Stimulated activated CD4-positive, alpha-beta T cell treated with anti-CD3 and anti-CD28 coated beads, Interleukin-1b, Interleukin-23, amount 100 ng/mL, for 1 hour (primary cell): ENCODE data around the gene ZDHHC11.
A peak's percentile ranks its signal among the peaks of the same experiment; 100 is the strongest.

Experiments used
- DNase-seq, 2 donors: peaks; one replicate each; pipeline ENCODE4 v3.0.0-alpha.2; 2020; ENCODE audit warnings: low read depth in 2 of 2

The ZDHHC11 gene

GRCh38 chr5:850511-851006 lies at the start of gene ZDHHC11:
ZDHHC11 (minus strand) TSS chr5:850986; CDS start chr5:850602, 384 bp downstream.
- no peak for DNase-seq

GRCh38 chr5:893711-894110 lies 42.9 kb upstream of the ZDHHC11 start:
- DNase-seq, result no peak

- no peak for DNase-seq
Measured at GRCh38 chr5:893137-893506, 42.3 kb upstream of the ZDHHC11 start.

GRCh38 chr5:892394-893136 lies 41.8 kb upstream of the ZDHHC11 start, which contains the start of the genes BRD9 and TRIP13:
BRD9 (minus strand) TSS chr5:892801; CDS start chr5:892657, 144 bp downstream.
TRIP13 (plus strand) TSS chr5:892884; CDS start chr5:892999, 115 bp downstream.
- DNase-seq, result peak; percentile 45 to 59

- DNase-seq, result no peak
Measured at GRCh38 chr5:891837-892393, 41.1 kb upstream of the ZDHHC11 start.

- DNase-seq, result no peak
Measured at GRCh38 chr5:891117-891836, 40.5 kb upstream of the ZDHHC11 start.

GRCh38 chr5:889075-889710 lies 38.4 kb upstream of the ZDHHC11 start:
- DNase-seq, result no peak

GRCh38 chr5:888638-889035 lies 37.9 kb upstream of the ZDHHC11 start:
- DNase-seq, result no peak

- DNase-seq, result no peak
Measured at GRCh38 chr5:887947-888637, 37.3 kb upstream of the ZDHHC11 start.

- DNase-seq, result no peak
Measured at GRCh38 chr5:886716-887325, 36.0 kb upstream of the ZDHHC11 start.

- DNase-seq, result no peak
Measured at GRCh38 chr5:886036-886435, 35.2 kb upstream of the ZDHHC11 start.

GRCh38 chr5:885529-885928 lies 34.7 kb upstream of the ZDHHC11 start:
- DNase-seq, result no peak

- no peak for DNase-seq
Measured at GRCh38 chr5:885127-885442, 34.3 kb upstream of the ZDHHC11 start.

- no peak for DNase-seq
Measured at GRCh38 chr5:884345-885126, 33.8 kb upstream of the ZDHHC11 start.

- DNase-seq, result no peak
Measured at GRCh38 chr5:883475-884181, 32.8 kb upstream of the ZDHHC11 start.

GRCh38 chr5:882253-883183 lies 31.7 kb upstream of the ZDHHC11 start:
- no peak for DNase-seq

- no peak for DNase-seq
Measured at GRCh38 chr5:881551-881935, 30.8 kb upstream of the ZDHHC11 start.

- DNase-seq, result no peak
Measured at GRCh38 chr5:880816-881550, 30.2 kb upstream of the ZDHHC11 start.
